B cell (primary cell): Measurements from ENCODE around the gene MAD1L1. TPM values are rescaled to one million over a fixed set of nuclear protein-coding genes. Genes with fewer than 3 reads are reported as not detected.

Source experiments
- ATAC-seq: fragments of 200-7000 bp; cut with Tn5 transposase; one replicate; pipeline ENCODE4 v1.10.0; 2021; ENCODE audit warnings: low read depth, mild to moderate bottlenecking, moderate number of reproducible peaks, moderate library complexity
- CTCF ChIA-PET: fragments of 350-600 bp; sonication (Branson Sonifier 250); formaldehyde crosslinking; loops from one replicate; lab custom pipeline; 2021; ENCODE audit warnings: antibody characterized with exemption, inconsistent platforms; lab: Charles Lee
- POLR2A ChIA-PET: fragments of 350-600 bp; sonication (Branson Sonifier 250); formaldehyde crosslinking; loops from one replicate; lab custom pipeline; 2021; ENCODE audit warnings: antibody characterized with exemption; lab: Charles Lee
- DNase-seq: peaks from one replicate; pipeline ENCODE4 v3.0.0; 2013
- H2AFZ ChIP-seq: 2 replicates; pipeline ENCODE4 v1.6.1; 2012; ENCODE audit warnings: mild to moderate bottlenecking, low read depth, low read length; ENCODE audit not compliant: insufficient read depth, poor library complexity, severe bottlenecking
- H3K27ac ChIP-seq, 2 donors: 1 replicate in 1 of 2; 2 replicates in 1 of 2; pipeline ENCODE4 v1.5.1; 2012 to 2013; ENCODE audit warnings: low read length in 2 of 2, mild to moderate bottlenecking in 2 of 2, moderate library complexity in 1 of 2
- H3K27me3 ChIP-seq, 4 experiments: fragments of 200-600 bp in 1 of 4; sonication (generic) in 1 of 4; replicated peaks in 1 of 4; 1 replicate in 2 of 4; 2 replicates in 2 of 4; pipeline versions ENCODE4 v1.6.1 to v1.7.0; 2013 to 2016; ENCODE audit warnings: low read length in 3 of 4, mild to moderate bottlenecking in 2 of 4, mixed read lengths in 1 of 4, moderate library complexity in 1 of 4; ENCODE audit not compliant: insufficient read depth in 4 of 4, control insufficient read depth in 3 of 4; ENCODE audit errors: control extremely low read depth in 1 of 4
- H3K36me3 ChIP-seq, 2 experiments: replicated peaks in 1 of 2; 1 replicate in 1 of 2; 2 replicates in 1 of 2; pipeline versions ENCODE4 v1.6.1 to v1.7.1; 2013; ENCODE audit warnings: low read length in 1 of 2; ENCODE audit not compliant: insufficient read depth in 2 of 2, control insufficient read depth in 1 of 2; ENCODE audit errors: control extremely low read depth in 1 of 2, extremely low read depth in 1 of 2
- H3K4me1 ChIP-seq, 2 donors: fragments of 200-600 bp in 1 of 2; sonication (generic) in 1 of 2; 1 replicate in 1 of 2; 2 replicates in 1 of 2; pipeline versions ENCODE4 v1.5.1 to v1.6.1; 2013 to 2017; ENCODE audit warnings: low read length in 2 of 2; ENCODE audit not compliant: control insufficient read depth in 2 of 2, insufficient read depth in 2 of 2
- H3K4me2 ChIP-seq: replicated peaks from 2 replicates; pipeline ENCODE3; 2012; ENCODE audit warnings: mild to moderate bottlenecking, low read depth, low read length; ENCODE audit not compliant: poor library complexity, severe bottlenecking
- H3K4me3 ChIP-seq, 5 experiments: fragments of 200-600 bp in 1 of 5; sonication (generic) in 1 of 5; 1 replicate in 3 of 5; 2 replicates in 2 of 5; pipeline versions ENCODE4 v1.5.1 to v1.7.0; 2011 to 2016; ENCODE audit warnings: low read length in 4 of 5, mild to moderate bottlenecking in 4 of 5, low read depth in 2 of 5, control low read depth in 1 of 5, moderate library complexity in 1 of 5; ENCODE audit not compliant: insufficient read depth in 1 of 5; ENCODE audit errors: control extremely low read depth in 1 of 5, extremely low read depth in 1 of 5
- H3K79me2 ChIP-seq: fragments of 200-600 bp; sonication (generic); one replicate; pipeline ENCODE4 v1.6.0; 2016; ENCODE audit warnings: low read length; ENCODE audit not compliant: control insufficient read depth, insufficient read depth
- H3K9ac ChIP-seq: fragments of 200-600 bp; sonication (generic); 2 replicates; pipeline ENCODE4 v1.6.1; 2017; ENCODE audit warnings: mild to moderate bottlenecking, low read length, moderate library complexity
- H3K9me3 ChIP-seq, 3 donors: one replicate each; pipeline versions ENCODE4 v1.6.1 to v1.7.1; 2013; ENCODE audit warnings: low read length in 2 of 3; ENCODE audit not compliant: control insufficient read depth in 2 of 3, insufficient read depth in 1 of 3; ENCODE audit errors: control extremely low read depth in 1 of 3
- H4K20me1 ChIP-seq: 2 replicates; pipeline ENCODE4 v1.6.0; 2012; ENCODE audit warnings: mild to moderate bottlenecking, low read length; ENCODE audit not compliant: insufficient read depth, control insufficient read depth, poor library complexity, severe bottlenecking
- H3K27ac Mint-ChIP-seq: one replicate; pipeline ENCODE4 v1.8.0; 2021; ENCODE audit warnings: mixed read lengths
- H3K27me3 Mint-ChIP-seq: one replicate; pipeline ENCODE4 v1.8.0; 2021; ENCODE audit warnings: mixed read lengths
- H3K4me1 Mint-ChIP-seq: one replicate; pipeline ENCODE4 v1.8.0; 2021; ENCODE audit warnings: mixed read lengths
- H3K4me3 Mint-ChIP-seq: one replicate; pipeline ENCODE4 v1.8.0; 2021; ENCODE audit warnings: mixed read lengths
- H3K9me3 Mint-ChIP-seq: one replicate; pipeline ENCODE4 v1.8.0; 2022; ENCODE audit warnings: mixed read lengths; ENCODE audit not compliant: insufficient read depth
- EZH2 ChIP-seq: IDR thresholded peaks from 2 replicates; pipeline ENCODE4 v1.6.1; 2012; ENCODE audit warnings: borderline replicate concordance, low read depth, mild to moderate bottlenecking, moderate library complexity, low read length; ENCODE audit not compliant: insufficient read depth, poor library complexity, severe bottlenecking
- WGBS: methylation state at CpG from one replicate; pipeline ENCODE4 v1.1.5; 2013; ENCODE audit warnings: missing lambda C conversion rate; ENCODE audit not compliant: insufficient coverage; 5-methylcytosine and 5-hydroxymethylcytosine counted together
- intact Hi-C: fragments of 100-400 bp; cut with micrococcal nuclease; formaldehyde crosslinking; loops from one replicate; pipeline ENCODE4 v1.10.0; 2022
- polyA plus RNA-seq: library from polyadenylated mRNA; depleted of rRNA; stranded (reverse); fragments of >200 nt; gene quantifications from 2 replicates; pipeline ENCODE4 v1.2.3, GENCODE V29; 2012
- total RNA-seq, 2 donors: library from RNA; stranded (reverse); fragments of 120-200 nt in 1 of 2; gene quantifications; 1 replicate in 1 of 2; 2 replicates in 1 of 2; pipeline versions ENCODE4 v1.2.3 to v1.2.4, GENCODE V29; 2013 to 2022
- TF ChIP-seq, protein P1 (sequence below): fragments of 200-600 bp; IDR thresholded peaks from one replicate; pipeline ENCODE4 v1.8.0; 2022; ENCODE audit warnings: antibody characterized with exemption, mild to moderate bottlenecking

Gene MAD1L1
- total and polyA plus RNA-seq, 2 donors (not counting 1 experiment from before 2014, with no cell fraction given), result 86.7 to 110 TPM

DNA sequence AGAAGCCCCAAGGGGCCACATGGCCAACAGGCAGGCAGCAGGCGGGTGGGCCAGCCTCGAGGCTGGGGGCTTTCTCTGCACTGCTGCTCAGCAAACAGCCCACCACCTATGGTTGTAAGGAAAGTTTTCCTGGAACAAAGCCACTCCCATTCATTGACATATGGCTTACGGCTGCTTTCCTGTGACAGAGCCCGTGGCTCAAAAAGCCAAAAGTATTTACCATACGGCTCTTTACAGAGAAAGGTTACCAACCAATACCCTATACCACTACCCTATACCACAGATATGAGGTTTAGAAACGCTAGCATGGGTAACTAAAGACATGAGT lies 152.7 kb downstream of the MAD1L1 start:
- ChIA-PET POLR2A (no interaction called here), CTCF (no interaction called here)
- Histone ChIP-seq H3K27me3 (no peaks in the 10 kb centered on the region), H3K4me2 (peak overlapping the region; percentile 55), H2AFZ (peak overlapping the region; percentile 44), H3K9me3 (no peaks in the 10 kb centered on the region), H3K4me1 (peaks cover 6 to 9% of the 10 kb centered on the region in 2 donors), H4K20me1 (no peaks in the 10 kb centered on the region), H3K4me3 (peak overlapping the region in 1 of 5 experiments; percentile 6), H3K79me2 (peaks cover 38% of the 10 kb centered on the region), H3K27ac (no peak overlapping the region), H3K9ac (no peak overlapping the region), H3K36me3 (peaks cover 0 to 18% of the 10 kb centered on the region in 2 experiments)
- intact Hi-C loops, result no loop called here
- Mint-ChIP-seq H3K27me3 (no peaks in the 10 kb centered on the region), H3K4me1 (peaks cover 8% of the 10 kb centered on the region), H3K27ac (peak overlapping the region; percentile 15), H3K4me3 (peak overlapping the region; percentile 49), H3K9me3 (no peaks in the 10 kb centered on the region)
- WGBS, result 89% methylated on average over 3 of the region's 6 CpGs
- no peak for TF ChIP-seq EZH2
- TF ChIP-seq, protein P1, sequence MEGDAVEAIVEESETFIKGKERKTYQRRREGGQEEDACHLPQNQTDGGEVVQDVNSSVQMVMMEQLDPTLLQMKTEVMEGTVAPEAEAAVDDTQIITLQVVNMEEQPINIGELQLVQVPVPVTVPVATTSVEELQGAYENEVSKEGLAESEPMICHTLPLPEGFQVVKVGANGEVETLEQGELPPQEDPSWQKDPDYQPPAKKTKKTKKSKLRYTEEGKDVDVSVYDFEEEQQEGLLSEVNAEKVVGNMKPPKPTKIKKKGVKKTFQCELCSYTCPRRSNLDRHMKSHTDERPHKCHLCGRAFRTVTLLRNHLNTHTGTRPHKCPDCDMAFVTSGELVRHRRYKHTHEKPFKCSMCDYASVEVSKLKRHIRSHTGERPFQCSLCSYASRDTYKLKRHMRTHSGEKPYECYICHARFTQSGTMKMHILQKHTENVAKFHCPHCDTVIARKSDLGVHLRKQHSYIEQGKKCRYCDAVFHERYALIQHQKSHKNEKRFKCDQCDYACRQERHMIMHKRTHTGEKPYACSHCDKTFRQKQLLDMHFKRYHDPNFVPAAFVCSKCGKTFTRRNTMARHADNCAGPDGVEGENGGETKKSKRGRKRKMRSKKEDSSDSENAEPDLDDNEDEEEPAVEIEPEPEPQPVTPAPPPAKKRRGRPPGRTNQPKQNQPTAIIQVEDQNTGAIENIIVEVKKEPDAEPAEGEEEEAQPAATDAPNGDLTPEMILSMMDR, result no peak
- no peak for ATAC-seq
- no peak for DNase-seq

DNA sequence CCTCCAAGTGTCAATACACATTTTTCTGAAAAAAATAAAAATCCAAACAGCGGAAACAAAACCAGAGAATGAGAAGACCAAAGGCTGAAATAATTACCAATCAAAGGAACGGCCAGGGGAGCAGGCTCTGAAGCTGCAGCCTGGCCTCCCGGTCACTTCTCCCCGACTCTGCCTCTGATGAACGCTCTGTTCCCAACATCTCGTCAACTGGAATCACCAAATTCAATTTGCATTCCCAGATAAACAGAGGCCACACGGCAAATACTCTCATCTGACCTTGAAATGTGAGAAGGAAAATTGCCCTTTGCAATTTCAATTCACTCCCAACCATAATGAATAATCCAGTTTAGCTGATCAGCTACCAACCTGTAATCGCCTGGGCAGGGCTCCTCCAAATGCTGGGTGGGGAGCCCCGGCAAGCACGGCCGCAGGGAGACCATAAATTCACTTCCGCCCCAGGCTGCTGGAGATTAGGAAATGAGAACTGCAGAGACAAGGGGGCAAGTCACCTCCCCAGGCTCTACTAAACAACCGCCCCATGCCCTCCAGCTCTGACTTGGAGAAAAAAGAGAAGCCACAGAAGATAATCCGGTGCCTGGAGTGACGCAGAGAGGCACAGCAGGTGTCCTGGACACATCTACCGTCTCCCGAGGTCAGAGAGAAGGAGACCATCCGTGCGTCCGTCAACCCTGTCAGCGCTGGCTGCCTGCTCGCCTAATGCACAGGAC lies 153.2 kb downstream of the MAD1L1 start:
- peak overlapping the region; percentile 49 for H3K4me3 Mint-ChIP-seq

More for the DNA sequence above, 153.2 kb downstream of the MAD1L1 start:
- Histone ChIP-seq H3K27ac (no peak overlapping the region), H3K4me1 (peaks cover 9 to 14% of the 10 kb centered on the region in 2 donors), H3K36me3 (peaks cover 0 to 18% of the 10 kb centered on the region in 2 experiments), H3K79me2 (peaks cover 35% of the 10 kb centered on the region), H2AFZ (peak overlapping the region; percentile 44), H3K9ac (no peak overlapping the region), H4K20me1 (no peaks in the 10 kb centered on the region), H3K27me3 (no peaks in the 10 kb centered on the region), H3K4me3 (peak overlapping the region in 1 of 5 experiments; percentile 6), H3K9me3 (no peaks in the 10 kb centered on the region), H3K4me2 (peak overlapping the region; percentile 55)
- H3K27me3 Mint-ChIP-seq, result no peaks in the 10 kb centered on the region
- ATAC-seq (peak; percentile 51), DNase-seq (peak; percentile 42)
- H3K4me1 Mint-ChIP-seq, result peaks cover 8% of the 10 kb centered on the region
- intact Hi-C loops, result loop anchor here (10.0 kb wide), 1 partner anchor 155 kb away; no protein-coding TSS in a partner anchor
- H3K27ac Mint-ChIP-seq, result peak overlapping the region; percentile 15
- POLR2A ChIA-PET, result no interaction called here
- no peaks in the 10 kb centered on the region for H3K9me3 Mint-ChIP-seq
- WGBS, result 58% methylated on average over 20 of the region's 22 CpGs
- CTCF ChIA-PET, result no interaction called here
- TF ChIP-seq, protein P1, result no peak
- TF ChIP-seq EZH2, result no peak
